Measurements from ENCODE around the gene AUTS2.

GRCh38 chr7:69613846-69614245, 15.6 kb downstream of the AUTS2 start:
- TF ChIP-seq CTCF (conservative IDR thresholded peaks at IDR 0.05; ENCODE audit: low read length) (no peak), EZH2phosphoT487 (IDR thresholded peaks at IDR 0.05; ENCODE audit: borderline replicate concordance) (no peak)
